CD4-positive, alpha-beta memory T cell (primary cell): Measurements from ENCODE around the gene GSE1. TPM values are rescaled to one million over a fixed set of nuclear protein-coding genes. Genes with fewer than 3 reads are reported as not detected.

Experiments used
- CTCF ChIA-PET: fragments of 350-600 bp; sonication (Branson Sonifier 250); formaldehyde crosslinking; loops from one replicate; lab custom pipeline; 2021; ENCODE audit warnings: inconsistent platforms; ENCODE audit not compliant: partially characterized antibody; lab: Charles Lee
- POLR2A ChIA-PET: fragments of 350-600 bp; sonication (Branson Sonifier 250); formaldehyde crosslinking; loops from one replicate; lab custom pipeline; 2021; ENCODE audit not compliant: partially characterized antibody; lab: Charles Lee
- DNase-seq, 5 donors: peaks; one replicate each; pipeline versions ENCODE4 v3.0.0 to v3.0.0-alpha.2; 2020 to 2022; ENCODE audit warnings: mixed read lengths in 1 of 5
- H3K27ac ChIP-seq: one replicate; pipeline ENCODE4 v1.7.0; 2013; ENCODE audit warnings: low read depth, low read length
- H3K27me3 ChIP-seq: 2 replicates; pipeline ENCODE4 v1.7.0; 2013; ENCODE audit warnings: mild to moderate bottlenecking, low read length, moderate library complexity; ENCODE audit not compliant: insufficient read depth
- H3K36me3 ChIP-seq: 2 replicates; pipeline ENCODE4 v1.7.0; 2013; ENCODE audit warnings: mild to moderate bottlenecking, low read length, moderate library complexity; ENCODE audit not compliant: insufficient read depth
- H3K4me1 ChIP-seq: 2 replicates; pipeline ENCODE4 v1.7.0; 2013; ENCODE audit warnings: mild to moderate bottlenecking, low read length, moderate library complexity; ENCODE audit not compliant: insufficient read depth
- H3K4me3 ChIP-seq, 2 donors: one replicate each; pipeline ENCODE4 v1.7.0; 2013; ENCODE audit warnings: low read length in 2 of 2, mild to moderate bottlenecking in 1 of 2
- H3K9me3 ChIP-seq, 2 donors: one replicate each; pipeline ENCODE4 v1.7.0; 2013; ENCODE audit warnings: low read length in 2 of 2, control low read depth in 1 of 2; ENCODE audit not compliant: control insufficient read depth in 1 of 2
- H3K27ac Mint-ChIP-seq, 7 donors: one replicate each; pipeline ENCODE4 v1.8.0; 2020 to 2021; ENCODE audit warnings: mixed read lengths in 7 of 7, mild to moderate bottlenecking in 6 of 7, inconsistent platforms in 3 of 7, moderate library complexity in 3 of 7
- H3K27me3 Mint-ChIP-seq, 2 donors: one replicate each; pipeline ENCODE4 v1.8.0; 2020 to 2021; ENCODE audit warnings: mixed read lengths in 2 of 2
- H3K36me3 Mint-ChIP-seq, 2 donors: one replicate each; pipeline ENCODE4 v1.8.0; 2020 to 2021; ENCODE audit warnings: mixed read lengths in 2 of 2, inconsistent platforms in 1 of 2, mild to moderate bottlenecking in 1 of 2
- H3K4me1 Mint-ChIP-seq, 4 donors: one replicate each; pipeline ENCODE4 v1.8.0; 2020 to 2021; ENCODE audit warnings: mixed read lengths in 4 of 4, mild to moderate bottlenecking in 1 of 4
- H3K4me3 Mint-ChIP-seq, 8 donors: one replicate each; pipeline ENCODE4 v1.8.0; 2020 to 2021; ENCODE audit warnings: mixed read lengths in 8 of 8, mild to moderate bottlenecking in 7 of 8, moderate library complexity in 6 of 8, inconsistent platforms in 3 of 8
- H3K9me3 Mint-ChIP-seq, 8 donors: one replicate each; pipeline ENCODE4 v1.8.0; 2020 to 2021; ENCODE audit warnings: mixed read lengths in 8 of 8, mild to moderate bottlenecking in 5 of 8, inconsistent platforms in 3 of 8, moderate library complexity in 1 of 8
- intact Hi-C: fragments of 100-400 bp; cut with micrococcal nuclease; formaldehyde crosslinking; loops from one replicate; pipeline ENCODE4 v1.15.1; 2023
- polyA plus RNA-seq, 2 donors: library from polyadenylated mRNA; unstranded; fragments of 300-500 nt; fragmentation: Illumina TruSeq; gene quantifications; one replicate each; pipeline ENCODE4 v1.2.3, GENCODE V29; 2021
- total RNA-seq, 2 experiments: library from RNA; stranded (reverse); gene quantifications; one replicate each; pipeline ENCODE4 v1.2.3, GENCODE V29; 2021

Gene GSE1
- total and polyA plus RNA-seq, 4 experiments from 2014 or later = 0.23 to 25.0 (median 13.1) TPM

- peak in 1 of 5 donors; percentile 1 for DNase-seq
- peak overlapping the region in 5 of 7 donors; percentile 43 to 84 (median 70) for H3K27ac Mint-ChIP-seq
- Histone ChIP-seq H3K27ac (no peak overlapping the region), H3K36me3 (no peaks in the 10 kb centered on the region), H3K4me3 (no peak overlapping the region), H3K4me1 (peaks cover 42% of the 10 kb centered on the region), H3K9me3 (no peaks in the 10 kb centered on the region), H3K27me3 (no peaks in the 10 kb centered on the region)
- H3K9me3 Mint-ChIP-seq = peaks cover 0 to 5% (median 4%) of the 10 kb centered on the region in 8 donors
- ChIA-PET POLR2A (interaction anchor here (0.9 to 5.1 kb wide), 2 partner anchors 13 to 49 kb away, joined by 3 to 51 read pairs; no protein-coding TSS in a partner anchor), CTCF (interaction anchor here (0.8 to 3.7 kb wide), 6 partner anchors 9 to 146 kb away, joined by 3 to 31 read pairs (median 9); no protein-coding TSS in a partner anchor)
- peaks cover 34 to 77% (median 55%) of the 10 kb centered on the region in 4 donors for H3K4me1 Mint-ChIP-seq
- H3K4me3 Mint-ChIP-seq = no peak overlapping the region
- intact Hi-C loops = no loop called here
- peaks cover 0 to 6% of the 10 kb centered on the region in 2 donors for H3K36me3 Mint-ChIP-seq
- no peaks in the 10 kb centered on the region for H3K27me3 Mint-ChIP-seq
Measured at GRCh38 chr16:85566561-85567100, 46.5 kb upstream of the GSE1 start.

DNA sequence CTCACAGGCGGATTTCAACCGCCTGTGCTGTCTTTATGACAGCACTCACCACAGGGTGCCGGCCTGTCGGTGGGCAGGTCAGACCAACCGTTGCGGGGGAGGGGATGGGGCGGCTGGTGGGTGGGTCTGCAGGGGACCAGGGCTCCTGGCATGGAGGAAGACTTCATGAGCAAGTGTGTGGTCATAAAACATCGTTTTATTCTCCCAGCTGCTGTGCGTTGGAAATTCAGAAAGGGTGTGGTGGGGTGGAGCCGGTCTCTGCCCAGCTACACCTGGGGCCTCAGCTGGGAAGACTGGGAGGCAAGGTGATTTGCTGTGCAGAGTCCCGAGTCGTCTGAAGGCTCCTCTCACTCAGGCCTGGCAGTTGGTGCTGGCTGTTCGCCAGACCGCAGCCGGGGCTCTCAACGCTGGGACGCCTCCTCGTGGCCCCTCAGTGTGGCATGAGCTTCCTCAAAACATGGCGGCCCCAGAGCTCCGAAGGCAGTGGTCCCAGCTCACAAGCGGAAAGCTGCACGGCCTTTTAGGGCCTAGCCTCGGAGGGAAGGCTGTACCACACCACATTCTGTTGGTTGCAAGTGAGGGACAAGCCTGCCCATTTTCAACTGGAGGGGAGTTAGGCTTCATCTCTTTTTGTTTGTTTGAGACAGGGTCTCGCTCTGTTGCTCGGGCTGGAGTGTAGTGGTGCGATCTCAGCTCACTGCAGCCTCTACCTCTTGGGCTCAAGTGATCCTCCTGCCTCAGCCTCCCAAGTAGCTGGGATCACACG is 45.8 kb upstream of the GSE1 start:
- intact Hi-C loops = no loop called here
- H3K36me3 Mint-ChIP-seq = peaks cover 0 to 6% of the 10 kb centered on the region in 2 donors
- no peaks in the 10 kb centered on the region for H3K27me3 Mint-ChIP-seq
- peaks cover 48% of the 10 kb centered on the region for H3K4me1 ChIP-seq
- H3K27ac ChIP-seq = no peak overlapping the region
- ChIA-PET CTCF (interaction anchor here (1.1 to 3.7 kb wide), 7 partner anchors 10 to 147 kb away, joined by 4 to 31 read pairs (median 6); no protein-coding TSS in a partner anchor), POLR2A (interaction anchor here (3.5 to 5.1 kb wide), 2 partner anchors 9 to 14 kb away, joined by 37 to 51 read pairs; no protein-coding TSS in a partner anchor)
- peaks cover 38 to 78% (median 61%) of the 10 kb centered on the region in 4 donors for H3K4me1 Mint-ChIP-seq
- DNase-seq = peak in 1 of 5 donors; percentile 39
- H3K4me3 Mint-ChIP-seq = peak overlapping the region in 2 of 8 donors; percentile 18 to 34
- peaks cover 0 to 5% (median 4%) of the 10 kb centered on the region in 8 donors for H3K9me3 Mint-ChIP-seq
- H3K27ac Mint-ChIP-seq = peak overlapping the region in 5 of 7 donors; percentile 30 to 87 (median 81)
- no peak overlapping the region for H3K4me3 ChIP-seq
- H3K9me3 ChIP-seq = no peaks in the 10 kb centered on the region
- no peaks in the 10 kb centered on the region for H3K27me3 ChIP-seq
- no peaks in the 10 kb centered on the region for H3K36me3 ChIP-seq

DNA sequence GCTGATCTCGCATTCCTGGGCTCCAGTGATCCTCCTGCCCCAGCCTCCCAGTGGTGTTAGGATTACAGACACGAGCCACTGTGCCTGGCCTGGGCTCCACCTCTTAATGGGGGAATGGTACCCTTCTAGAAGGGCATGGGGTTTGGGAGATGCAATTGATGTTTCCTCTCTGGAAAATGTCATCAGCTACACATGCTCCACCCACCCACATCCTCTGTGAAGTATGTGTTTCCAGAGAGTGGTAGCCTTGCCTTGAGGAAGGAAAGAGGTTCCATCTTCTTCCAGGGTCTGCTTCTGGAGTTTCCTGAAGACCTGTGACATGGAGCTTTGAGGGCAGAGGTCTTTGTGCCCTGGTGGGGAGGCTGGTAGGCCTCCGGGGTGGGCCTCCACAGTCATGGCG is 45.2 kb upstream of the GSE1 start:
- Mint-ChIP-seq H3K27ac (peak overlapping the region in 6 of 7 donors; percentile 29 to 87 (median 70)), H3K4me3 (peak overlapping the region in 1 of 8 donors; percentile 18), H3K27me3 (no peaks in the 10 kb centered on the region), H3K9me3 (peaks cover 0 to 5% (median 4%) of the 10 kb centered on the region in 8 donors), H3K36me3 (peaks cover 0 to 6% of the 10 kb centered on the region in 2 donors), H3K4me1 (peaks cover 35 to 74% (median 60%) of the 10 kb centered on the region in 4 donors)
- no peaks in the 10 kb centered on the region for H3K36me3 ChIP-seq
- peaks cover 47% of the 10 kb centered on the region for H3K4me1 ChIP-seq
- DNase-seq = peak in 1 of 5 donors; percentile 14
- H3K27ac ChIP-seq = no peak overlapping the region
- H3K27me3 ChIP-seq = no peaks in the 10 kb centered on the region
- intact Hi-C loops = no loop called here
- CTCF ChIA-PET = interaction anchor here (1.1 to 3.7 kb wide), 8 partner anchors 11 to 148 kb away, joined by 4 to 31 read pairs (median 6); no protein-coding TSS in a partner anchor
- H3K4me3 ChIP-seq = no peak overlapping the region
- H3K9me3 ChIP-seq = no peaks in the 10 kb centered on the region
- POLR2A ChIA-PET = interaction anchor here (3.5 to 5.1 kb wide), 2 partner anchors 10 to 14 kb away, joined by 37 to 51 read pairs; no protein-coding TSS in a partner anchor

- CTCF ChIA-PET = interaction anchor here (1.1 to 3.7 kb wide), 8 partner anchors 11 to 148 kb away, joined by 4 to 31 read pairs (median 8); no protein-coding TSS in a partner anchor
- Mint-ChIP-seq H3K4me1 (peaks cover 35 to 78% (median 62%) of the 10 kb centered on the region in 4 donors), H3K27ac (peak overlapping the region in 5 of 7 donors; percentile 29 to 90 (median 81)), H3K27me3 (no peaks in the 10 kb centered on the region), H3K4me3 (peak overlapping the region in 1 of 8 donors; percentile 65), H3K36me3 (peaks cover 0 to 6% of the 10 kb centered on the region in 2 donors), H3K9me3 (peaks cover 0 to 5% (median 4%) of the 10 kb centered on the region in 8 donors)
- H3K4me3 ChIP-seq = no peak overlapping the region
- H3K27ac ChIP-seq = no peak overlapping the region
- peak in 1 of 5 donors; percentile 23 for DNase-seq
- H3K36me3 ChIP-seq = no peaks in the 10 kb centered on the region
- intact Hi-C loops = no loop called here
- POLR2A ChIA-PET = interaction anchor here (3.5 to 5.1 kb wide), 2 partner anchors 10 to 15 kb away, joined by 37 to 51 read pairs; no protein-coding TSS in a partner anchor
- H3K9me3 ChIP-seq = no peaks in the 10 kb centered on the region
- H3K27me3 ChIP-seq = no peaks in the 10 kb centered on the region
- H3K4me1 ChIP-seq = peaks cover 47% of the 10 kb centered on the region
Measured at GRCh38 chr16:85568519-85568918, 44.6 kb upstream of the GSE1 start.

DNA sequence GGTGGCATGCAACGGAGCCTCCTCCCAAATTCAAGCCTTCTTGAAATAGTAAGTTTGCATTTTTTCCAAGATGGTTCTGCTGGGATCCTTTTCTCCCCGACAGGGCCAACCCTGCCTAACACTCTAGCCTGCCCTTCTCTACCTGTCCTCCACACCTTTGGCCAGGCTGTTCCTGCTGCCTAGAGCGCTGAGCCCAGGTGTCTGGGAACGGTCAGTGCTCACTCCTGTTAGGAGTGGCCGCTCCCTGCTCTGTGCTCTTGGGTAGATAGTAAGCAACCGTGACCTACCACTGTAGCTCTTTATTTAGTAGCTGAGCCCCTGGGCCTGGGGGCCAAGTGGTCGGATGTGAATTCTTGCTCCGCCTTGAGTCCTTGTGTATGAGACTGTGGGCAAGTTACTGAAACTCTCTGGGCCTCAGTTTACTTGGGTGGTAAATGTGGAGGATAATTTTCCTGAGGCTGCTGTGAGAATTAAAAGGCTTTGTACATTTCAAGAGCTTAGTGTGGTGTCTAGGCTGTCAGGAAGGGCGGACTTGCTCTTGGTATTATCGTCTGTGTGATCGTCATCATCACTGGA is 44.0 kb upstream of the GSE1 start:
- no peaks in the 10 kb centered on the region for H3K27me3 Mint-ChIP-seq
- Histone ChIP-seq H3K4me1 (peaks cover 47% of the 10 kb centered on the region), H3K27ac (peak overlapping the region; percentile 16), H3K36me3 (no peaks in the 10 kb centered on the region), H3K9me3 (no peaks in the 10 kb centered on the region), H3K4me3 (peak overlapping the region in 1 of 2 donors; percentile 17), H3K27me3 (no peaks in the 10 kb centered on the region)
- intact Hi-C loops = no loop called here
- peaks cover 0 to 5% (median 4%) of the 10 kb centered on the region in 8 donors for H3K9me3 Mint-ChIP-seq
- peak in 1 of 5 donors; percentile 13 for DNase-seq
- peak overlapping the region in 6 of 7 donors; percentile 79 to 92 (median 88) for H3K27ac Mint-ChIP-seq
- ChIA-PET CTCF (interaction anchor here (1.0 to 3.7 kb wide), 7 partner anchors 12 to 149 kb away, joined by 3 to 31 read pairs (median 9); no protein-coding TSS in a partner anchor), POLR2A (interaction anchor here (1.2 to 5.1 kb wide), 3 partner anchors 11 to 44 kb away, joined by 3 to 51 read pairs (median 37); partner anchors contain the start of gene GSE1)
- H3K4me1 Mint-ChIP-seq = peaks cover 35 to 75% (median 59%) of the 10 kb centered on the region in 4 donors
- peaks cover 0 to 6% of the 10 kb centered on the region in 2 donors for H3K36me3 Mint-ChIP-seq
- peak overlapping the region in 7 of 8 donors; percentile 33 to 82 (median 74) for H3K4me3 Mint-ChIP-seq

DNA sequence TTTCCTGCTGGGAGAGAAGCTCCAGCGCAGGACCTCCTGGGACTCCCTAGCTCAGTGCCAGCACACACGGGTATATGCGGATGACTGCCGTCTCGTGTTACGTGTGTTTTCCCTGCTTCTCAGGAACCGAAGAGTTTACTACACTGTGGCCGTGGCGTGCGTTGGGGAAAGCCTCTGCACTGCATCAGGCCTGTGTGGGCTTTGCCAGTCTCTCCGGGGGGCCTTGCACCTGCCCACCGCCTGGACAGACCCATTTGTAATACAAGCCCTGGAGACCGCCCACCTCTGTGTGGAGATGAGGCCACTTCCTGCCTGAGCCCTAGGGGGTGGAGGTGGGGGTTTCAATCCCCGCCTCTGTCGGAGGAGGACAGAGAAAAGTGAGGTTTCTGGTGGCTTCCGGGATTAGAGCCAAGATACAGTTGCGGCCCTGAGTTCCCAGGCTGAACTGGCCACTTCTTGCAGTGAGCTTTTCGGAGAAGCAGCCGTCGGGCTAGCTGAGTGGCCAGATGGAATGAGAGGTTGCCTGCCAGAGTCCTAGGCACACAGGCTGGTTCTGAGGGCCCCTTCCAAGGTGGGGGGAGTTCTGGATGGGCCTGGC is 43.4 kb upstream of the GSE1 start:
- peak overlapping the region; percentile 33 to 82 (median 72) for H3K4me3 Mint-ChIP-seq
- peak overlapping the region; percentile 79 to 92 (median 88) for H3K27ac Mint-ChIP-seq
- peaks cover 47% of the 10 kb centered on the region for H3K4me1 ChIP-seq
- peak overlapping the region in 1 of 2 donors; percentile 17 for H3K4me3 ChIP-seq
- POLR2A ChIA-PET = interaction anchor here (1.2 to 5.1 kb wide), 3 partner anchors 11 to 43 kb away, joined by 3 to 51 read pairs (median 37); partner anchors contain the start of gene GSE1
- peaks cover 0 to 5% (median 4%) of the 10 kb centered on the region in 8 donors for H3K9me3 Mint-ChIP-seq
- peak overlapping the region; percentile 16 for H3K27ac ChIP-seq
- no peaks in the 10 kb centered on the region for H3K27me3 ChIP-seq
- CTCF ChIA-PET = interaction anchor here (1.0 to 3.7 kb wide), 6 partner anchors 12 to 142 kb away, joined by 3 to 31 read pairs (median 8); no protein-coding TSS in a partner anchor
- H3K9me3 ChIP-seq = no peaks in the 10 kb centered on the region
- no peaks in the 10 kb centered on the region for H3K27me3 Mint-ChIP-seq
- DNase-seq = peak in 3 of 5 donors; percentile 21 to 52 (median 30)
- H3K4me1 Mint-ChIP-seq = peaks cover 34 to 73% (median 54%) of the 10 kb centered on the region in 4 donors
- no peaks in the 10 kb centered on the region for H3K36me3 ChIP-seq
- intact Hi-C loops = loop anchor here (2.0 kb wide), 1 partner anchor 15 kb away; no protein-coding TSS in a partner anchor
- peaks cover 0 to 6% of the 10 kb centered on the region in 2 donors for H3K36me3 Mint-ChIP-seq
